Tibial artery (tissue), 4 donors: Measurements from ENCODE around the gene INPP5K.
"Not testable (repeated sequence)": the region's sequence is repeated elsewhere in the genome, so short reads cannot be mapped to it uniquely, and the experiment has no call there.

Source experiments
- DNase-seq, 2 donors: peaks; one replicate each; pipeline ENCODE4 v3.0.0-alpha.2; 2019
- H3K27ac ChIP-seq, 2 donors: fragments of 200-600 bp; sonication (generic) in 1 of 2; 1 replicate in 1 of 2; 2 replicates in 1 of 2; pipeline ENCODE4 v1.5.1; 2018 to 2019; ENCODE audit warnings: mild to moderate bottlenecking in 1 of 2
- H3K27me3 ChIP-seq, 2 donors: fragments of 200-600 bp; sonication (generic) in 1 of 2; one replicate each; pipeline versions ENCODE4 v1.5.1 to v1.6.0; 2016 to 2019
- H3K36me3 ChIP-seq, 3 donors: fragments of 200-600 bp; sonication (generic) in 2 of 3; one replicate each; pipeline ENCODE4 v1.5.1; 2016 to 2019; ENCODE audit warnings: mild to moderate bottlenecking in 2 of 3
- H3K4me1 ChIP-seq, 4 donors: fragments of 200-600 bp; sonication (generic) in 2 of 4; 1 replicate in 3 of 4; 2 replicates in 1 of 4; pipeline ENCODE4 v1.5.1; 2016 to 2019
- H3K4me3 ChIP-seq, 2 donors: fragments of 200-600 bp; sonication (generic) in 1 of 2; 1 replicate in 1 of 2; 2 replicates in 1 of 2; pipeline ENCODE4 v1.5.1; 2018 to 2019; ENCODE audit warnings: mild to moderate bottlenecking in 2 of 2
- H3K9me3 ChIP-seq, 3 donors: fragments of 200-600 bp; sonication (generic) in 1 of 3; one replicate each; pipeline ENCODE4 v1.5.1; 2016 to 2019
- intact Hi-C: fragments of 100-400 bp; cut with DNase I; formaldehyde crosslinking; loops from one replicate; pipeline ENCODE4 v1.15.0; 2023; ENCODE audit warnings: low total_unique reads
- TF ChIP-seq, protein P1 (sequence below), 2 experiments: fragments of 200-600 bp in 1 of 2; fragments of 450-650 bp in 1 of 2; IDR thresholded peaks; one replicate each; pipeline ENCODE4 v1.5.1; 2017 to 2019; ENCODE audit warnings: antibody characterized with exemption in 2 of 2, mild to moderate bottlenecking in 1 of 2, moderate library complexity in 1 of 2

Gene INPP5K

DNA sequence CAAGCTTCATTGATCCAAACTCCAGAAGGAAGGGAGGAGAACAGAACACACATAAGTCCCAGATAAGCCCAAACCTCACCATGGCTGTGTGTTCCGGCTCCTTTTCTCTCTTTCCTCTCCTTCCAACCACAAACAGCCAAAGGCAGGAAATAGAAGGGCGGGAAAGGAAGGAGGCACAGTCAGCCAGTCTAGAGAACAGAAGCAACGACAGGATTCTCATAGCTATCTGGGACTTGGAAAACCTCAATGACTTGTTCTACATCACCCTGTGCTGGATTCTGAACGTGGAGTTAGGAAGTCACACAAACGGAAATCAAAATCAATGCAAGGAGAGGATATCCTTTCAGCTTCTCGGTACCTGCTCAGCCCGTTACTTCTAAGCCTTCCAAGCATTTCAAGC lies 69.4 kb downstream of the INPP5K start:
- intact Hi-C loops, result loop anchor here (10.0 kb wide), 1 partner anchor 82 kb away; no protein-coding TSS in a partner anchor
- Histone ChIP-seq H3K9me3 (no peaks in the 10 kb centered on the region), H3K27me3 (no peaks in the 10 kb centered on the region), H3K4me3 (no peak overlapping the region), H3K4me1 (peaks cover 0 to 68% (median 25%) of the 10 kb centered on the region in 4 donors), H3K27ac (no peak overlapping the region), H3K36me3 (peaks cover 0 to 1% (median 0%) of the 10 kb centered on the region in 3 donors)
- TF ChIP-seq, protein P1, sequence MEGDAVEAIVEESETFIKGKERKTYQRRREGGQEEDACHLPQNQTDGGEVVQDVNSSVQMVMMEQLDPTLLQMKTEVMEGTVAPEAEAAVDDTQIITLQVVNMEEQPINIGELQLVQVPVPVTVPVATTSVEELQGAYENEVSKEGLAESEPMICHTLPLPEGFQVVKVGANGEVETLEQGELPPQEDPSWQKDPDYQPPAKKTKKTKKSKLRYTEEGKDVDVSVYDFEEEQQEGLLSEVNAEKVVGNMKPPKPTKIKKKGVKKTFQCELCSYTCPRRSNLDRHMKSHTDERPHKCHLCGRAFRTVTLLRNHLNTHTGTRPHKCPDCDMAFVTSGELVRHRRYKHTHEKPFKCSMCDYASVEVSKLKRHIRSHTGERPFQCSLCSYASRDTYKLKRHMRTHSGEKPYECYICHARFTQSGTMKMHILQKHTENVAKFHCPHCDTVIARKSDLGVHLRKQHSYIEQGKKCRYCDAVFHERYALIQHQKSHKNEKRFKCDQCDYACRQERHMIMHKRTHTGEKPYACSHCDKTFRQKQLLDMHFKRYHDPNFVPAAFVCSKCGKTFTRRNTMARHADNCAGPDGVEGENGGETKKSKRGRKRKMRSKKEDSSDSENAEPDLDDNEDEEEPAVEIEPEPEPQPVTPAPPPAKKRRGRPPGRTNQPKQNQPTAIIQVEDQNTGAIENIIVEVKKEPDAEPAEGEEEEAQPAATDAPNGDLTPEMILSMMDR (IDR thresholded peaks at IDR 0.05), result no peak
- DNase-seq, result no peak

DNA sequence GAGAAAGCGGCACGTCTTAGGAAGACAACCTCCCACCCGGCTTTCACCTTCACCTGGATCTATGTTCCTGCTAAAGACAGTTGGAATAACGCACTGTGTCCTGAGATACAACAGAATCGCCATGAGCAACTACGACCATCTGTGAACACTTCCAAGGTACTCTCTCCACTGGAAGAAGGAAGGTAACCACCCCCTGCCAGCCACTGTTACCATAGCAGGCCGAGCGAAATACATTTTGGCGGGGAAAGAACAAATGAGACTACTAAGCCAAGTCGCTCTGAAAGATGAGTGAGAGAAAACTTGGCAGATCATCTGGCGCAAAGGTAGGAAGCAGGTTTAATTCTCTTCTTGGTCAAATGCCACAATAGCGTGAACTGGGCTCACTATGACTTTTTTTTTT lies 70.2 kb downstream of the INPP5K start:
- no peak for DNase-seq
- no peaks in the 10 kb centered on the region for H3K27me3 ChIP-seq
- H3K27ac ChIP-seq, result no peak overlapping the region
- no peaks in the 10 kb centered on the region for H3K36me3 ChIP-seq
- intact Hi-C loops, result loop anchor here (10.0 kb wide), 1 partner anchor 81 kb away; no protein-coding TSS in a partner anchor
- no peaks in the 10 kb centered on the region for H3K9me3 ChIP-seq
- H3K4me3 ChIP-seq, result no peak overlapping the region
- peaks cover 0 to 59% (median 21%) of the 10 kb centered on the region in 4 donors for H3K4me1 ChIP-seq
- TF ChIP-seq, protein P1 (IDR thresholded peaks at IDR 0.05), result no peak

DNA sequence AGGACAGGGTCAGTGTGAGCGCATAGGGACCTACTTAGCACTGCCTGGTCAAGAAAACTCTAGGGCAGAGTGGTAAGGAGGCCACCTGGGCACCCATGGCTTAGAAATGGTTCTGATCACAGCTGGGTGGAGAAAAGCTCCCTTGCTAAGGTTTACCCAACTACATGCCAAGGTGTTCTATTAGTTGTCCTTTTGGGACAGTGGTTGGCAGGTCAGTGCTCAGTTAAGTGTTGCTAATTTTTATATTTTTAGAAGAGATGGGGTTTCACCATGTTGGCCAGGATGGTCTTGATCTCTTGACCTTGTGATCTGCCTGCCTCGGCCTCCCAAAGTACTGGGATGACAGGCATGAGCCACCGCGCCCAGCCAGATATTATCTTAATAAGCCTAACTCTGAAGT lies 70.7 kb downstream of the INPP5K start:
- H3K27me3 ChIP-seq, H3K27ac ChIP-seq, H3K36me3 ChIP-seq, H3K9me3 ChIP-seq, DNase-seq, H3K4me3 ChIP-seq: not testable (repeated sequence)
- intact Hi-C loops, result loop anchor here (10.0 kb wide), 1 partner anchor 81 kb away; no protein-coding TSS in a partner anchor
- peaks cover 0 to 56% (median 20%) of the 10 kb centered on the region in 4 donors for H3K4me1 ChIP-seq
